HG02678 (cell line): Measurements from ENCODE around the gene TMEM131L.
"Not testable (repeated sequence)": the region's sequence is repeated elsewhere in the genome, so short reads cannot be mapped to it uniquely, and the experiment has no call there.

Source experiments
- ATAC-seq: cut with Tn5 transposase; IDR thresholded peaks from one replicate; pipeline ENCODE4 v1.9.1; 2021; ENCODE audit warnings: mild to moderate bottlenecking, moderate library complexity; ENCODE audit not compliant: unreplicated experiment

Gene TMEM131L

GRCh38 chr4:153609070-153609469 is 142.9 kb downstream of the TMEM131L start:
- ATAC-seq, result not testable (repeated sequence)

- ATAC-seq, result no peak
Observed at GRCh38 chr4:153610623-153611376, 144.6 kb downstream of the TMEM131L start.

DNA sequence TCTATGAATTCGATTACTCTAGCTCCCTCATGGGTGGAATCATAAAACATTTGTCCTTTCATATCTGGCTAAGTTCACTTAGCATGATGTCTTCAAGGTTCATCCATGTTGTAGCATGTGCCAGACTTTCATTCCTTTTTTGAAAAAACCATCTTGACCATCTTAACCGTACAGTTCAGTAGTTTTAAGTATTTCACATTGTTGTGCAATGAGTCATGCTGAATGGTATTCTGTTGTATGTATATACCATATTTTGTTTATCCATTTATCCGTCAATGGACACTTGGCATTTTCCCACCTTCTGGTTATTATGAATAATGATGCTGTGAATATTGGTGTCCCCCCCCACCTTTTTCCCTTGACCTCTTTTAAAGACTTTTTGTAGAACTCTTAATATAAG is 145.5 kb downstream of the TMEM131L start:
- no peak for ATAC-seq

DNA sequence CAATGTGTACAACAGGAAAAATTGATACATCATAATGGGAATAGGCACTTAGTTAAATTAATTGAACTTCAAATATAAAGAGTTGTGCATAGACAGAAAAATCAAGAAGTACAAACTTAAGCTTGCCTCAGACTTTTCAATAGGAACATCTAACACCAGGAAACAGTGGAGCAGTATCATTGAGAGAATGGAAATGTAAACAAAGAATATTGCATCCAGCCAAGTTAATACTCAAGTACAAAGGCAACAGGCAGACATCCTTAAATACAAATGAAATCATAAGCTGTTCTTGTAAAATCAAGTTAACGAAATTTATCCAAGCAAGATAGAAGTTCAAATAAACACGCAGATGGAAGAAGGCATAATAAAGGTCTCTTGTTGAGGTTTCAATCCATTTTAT is 146.7 kb downstream of the TMEM131L start:
- no peak for ATAC-seq

GRCh38 chr4:153616006-153616555 is 149.9 kb downstream of the TMEM131L start:
- no peak for ATAC-seq

- no peak for ATAC-seq
Observed at GRCh38 chr4:153618833-153619232, 152.7 kb downstream of the TMEM131L start.

- no peak for ATAC-seq
Observed at GRCh38 chr4:153619811-153620210, 153.7 kb downstream of the TMEM131L start.

GRCh38 chr4:153620352-153620751 is 154.2 kb downstream of the TMEM131L start:
- no peak for ATAC-seq

DNA sequence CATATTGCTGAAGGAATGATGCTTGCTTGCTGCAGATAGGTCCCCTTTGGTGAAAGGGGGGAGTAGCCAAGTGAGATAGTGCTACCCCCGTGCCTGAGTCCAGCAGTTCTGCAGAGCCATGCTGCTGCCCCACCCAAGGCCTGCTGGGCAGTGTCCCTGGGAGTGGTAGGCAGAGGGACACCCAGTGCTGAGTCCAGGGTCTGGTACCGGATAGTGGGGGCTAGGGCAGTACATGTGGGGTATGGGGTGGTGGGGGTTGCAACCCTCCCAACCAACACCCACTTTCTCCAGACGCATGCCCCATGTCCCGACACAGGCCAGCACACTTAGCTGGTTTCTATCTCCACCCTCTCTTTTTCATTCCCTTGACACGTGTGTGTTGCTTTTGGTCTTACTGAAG is 155.9 kb downstream of the TMEM131L start:
- ATAC-seq, result no peak

GRCh38 chr4:153622778-153623240 is 156.6 kb downstream of the TMEM131L start:
- no peak for ATAC-seq

- no peak for ATAC-seq
Observed at GRCh38 chr4:153623491-153623890, 157.3 kb downstream of the TMEM131L start.

DNA sequence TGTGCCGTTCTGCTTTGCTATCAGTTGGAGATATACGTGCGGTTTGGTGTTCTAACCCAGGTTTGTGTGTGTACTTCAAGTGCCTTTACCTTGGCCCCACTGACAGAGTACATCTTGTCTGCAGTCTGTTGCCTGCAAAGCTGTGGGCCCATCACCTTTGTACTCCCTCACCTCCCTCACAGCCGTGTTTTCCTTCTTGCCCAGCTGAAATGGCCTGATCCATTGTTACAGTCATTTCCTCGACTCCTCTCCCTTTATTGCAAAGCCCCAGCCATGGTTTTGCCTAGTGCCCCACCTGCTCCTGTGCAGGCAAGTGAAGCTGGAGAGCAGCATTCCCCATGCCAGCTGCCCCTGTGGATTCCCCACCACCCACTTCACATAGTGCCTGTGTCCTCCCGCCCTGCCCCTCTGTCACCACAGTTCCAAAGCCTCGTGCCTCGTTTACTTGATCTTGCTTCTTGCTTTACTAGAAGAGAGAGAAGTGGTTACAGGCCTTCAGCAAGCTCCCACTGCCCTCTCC is 162.7 kb downstream of the TMEM131L start:
- ATAC-seq, result no peak

DNA sequence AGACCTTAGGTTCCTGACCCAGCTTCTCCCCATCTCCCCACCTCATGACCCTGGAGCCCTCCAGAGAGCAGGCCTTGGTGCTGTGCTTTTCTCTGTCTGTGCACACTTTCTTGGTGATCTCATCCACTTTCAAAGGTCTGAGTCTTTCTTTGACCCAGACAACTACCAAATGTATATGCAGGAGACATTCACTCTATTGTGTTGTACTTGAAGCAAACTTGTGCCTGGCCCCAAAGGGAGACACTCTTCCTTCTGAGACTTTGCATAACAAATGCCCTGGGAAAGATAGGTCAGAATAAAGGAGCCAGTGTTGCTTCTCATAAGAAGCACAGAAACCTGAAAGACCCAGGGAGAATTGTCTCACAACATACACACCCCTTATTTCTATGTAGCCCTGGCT is 163.6 kb downstream of the TMEM131L start:
- no peak for ATAC-seq

DNA sequence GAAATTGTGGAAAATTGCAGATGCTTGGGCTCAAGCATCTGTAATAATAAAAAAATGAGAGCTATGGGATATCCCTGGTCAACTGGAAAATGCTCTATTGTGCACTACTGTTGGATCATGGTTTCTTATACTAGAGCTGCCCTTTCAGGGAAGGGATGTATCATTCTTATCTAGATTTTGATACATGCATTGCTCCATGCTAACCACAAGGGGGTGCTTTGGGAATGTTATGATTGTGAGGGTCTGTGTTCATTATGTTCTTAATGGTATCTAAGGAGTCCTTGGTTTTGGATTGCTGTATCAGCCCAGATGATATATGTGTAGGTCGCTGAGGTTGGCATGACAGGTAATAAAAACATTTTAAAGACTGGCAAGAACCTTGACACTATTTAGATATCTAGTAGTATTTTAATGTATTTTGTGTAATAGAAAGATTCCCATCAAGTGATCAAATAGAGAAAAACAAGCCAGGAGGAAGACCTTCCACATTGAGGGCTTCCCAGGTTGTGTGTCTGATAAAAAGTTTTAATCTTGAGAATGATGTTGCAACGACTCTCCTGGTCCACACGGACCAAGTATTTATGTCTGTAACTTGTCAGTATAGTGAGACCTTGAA is 168.7 kb downstream of the TMEM131L start:
- ATAC-seq, result no peak

DNA sequence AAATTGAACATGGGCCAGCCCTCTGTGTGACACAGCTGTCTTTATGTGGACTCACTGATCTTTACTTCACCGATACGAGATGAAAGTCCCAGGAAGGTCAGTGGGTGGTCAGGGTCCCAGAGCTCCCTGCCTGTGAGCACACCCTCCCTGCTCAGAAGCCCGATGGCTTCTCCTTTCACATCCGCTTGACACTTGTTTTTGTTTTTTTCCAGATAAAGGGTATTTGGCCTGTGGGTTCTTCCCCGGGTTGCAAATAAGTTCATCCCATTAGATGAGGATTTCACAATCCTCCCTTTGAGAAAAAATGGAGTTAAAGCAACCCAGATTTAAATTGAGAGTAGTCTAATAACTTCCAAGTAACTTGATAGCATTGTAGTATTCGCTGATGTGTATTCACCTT is 169.7 kb downstream of the TMEM131L start:
- no peak for ATAC-seq

DNA sequence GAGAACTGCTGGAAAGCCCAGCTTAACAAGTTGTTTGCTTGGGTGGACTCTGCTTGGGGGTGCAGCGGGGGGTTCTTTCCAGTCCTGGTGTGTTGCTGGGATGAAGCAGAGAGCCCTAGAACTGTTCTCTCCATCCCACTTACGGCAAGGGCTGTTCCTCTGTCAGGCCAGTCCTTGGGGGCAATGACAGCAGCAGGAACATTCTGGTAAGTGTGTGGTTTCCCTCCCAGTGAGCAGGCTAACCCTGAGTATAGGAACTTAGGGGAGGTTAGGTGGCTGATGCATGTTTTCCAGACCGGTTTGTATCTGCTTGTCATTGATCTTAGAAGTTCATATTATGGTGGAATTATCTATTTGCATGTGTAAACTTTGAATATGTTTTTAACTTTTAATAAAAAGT is 171.0 kb downstream of the TMEM131L start:
- no peak for ATAC-seq

DNA sequence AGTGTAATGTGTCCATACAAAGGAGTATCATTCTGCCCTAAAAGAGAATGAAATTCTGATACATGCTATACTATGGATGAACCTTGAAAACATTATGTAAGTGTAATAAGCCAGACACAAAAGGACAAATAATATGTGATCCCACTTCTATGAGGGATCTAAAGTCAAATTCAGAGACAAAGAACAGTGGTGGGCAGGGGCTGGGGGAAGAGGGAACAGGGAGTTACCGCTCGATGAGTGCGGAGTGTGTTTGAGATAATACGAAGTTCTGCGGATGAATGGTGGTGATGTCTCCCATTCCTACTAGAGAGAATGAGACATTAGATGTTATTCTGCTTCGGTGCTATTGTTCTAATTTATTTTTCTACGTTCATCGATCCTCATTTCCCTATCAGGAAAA is 171.9 kb downstream of the TMEM131L start:
- ATAC-seq, result no peak

GRCh38 chr4:153638999-153639398 is 172.8 kb downstream of the TMEM131L start:
- no peak for ATAC-seq

- no peak for ATAC-seq
Observed at GRCh38 chr4:153639833-153640802, 174.0 kb downstream of the TMEM131L start.

GRCh38 chr4:153641532-153641931 is 175.4 kb downstream of the TMEM131L start:
- no peak for ATAC-seq
